Peyer's patch (tissue), 4 donors: Measurements from ENCODE around the gene CNOT6L.
"Not testable (repeated sequence)": the region's sequence is repeated elsewhere in the genome, so short reads cannot be mapped to it uniquely, and the experiment has no call there.

Source experiments
- CTCF ChIP-seq, 6 experiments: fragments of 450-650 bp in 4 of 6; fragments of 200-600 bp in 2 of 6; sonication (generic) in 1 of 6; IDR thresholded peaks; one replicate each; pipeline ENCODE4 v1.5.1; 2017 to 2019; ENCODE audit warnings: antibody characterized with exemption in 6 of 6, mild to moderate bottlenecking in 3 of 6, moderate library complexity in 1 of 6
- POLR2A ChIP-seq, 2 donors: fragments of 450-650 bp; IDR thresholded peaks; one replicate each; pipeline ENCODE4 v1.5.1; 2017; ENCODE audit warnings: antibody characterized with exemption in 2 of 2, mild to moderate bottlenecking in 2 of 2, moderate library complexity in 2 of 2

GRCh38 chr4:77718500-77718899 lies 100.7 kb downstream of the CNOT6L start:
- not testable (repeated sequence) for TF ChIP-seq CTCF, POLR2A (IDR thresholded peaks at IDR 0.05)
